Caco-2 (cell line): ENCODE data around the gene PPP1R10. TPM values are rescaled to one million over a fixed set of nuclear protein-coding genes. Genes with fewer than 3 reads are reported as not detected.

ENCODE experiments used
- BruUV-seq: library from RNA; stranded (reverse); fragments of 400-500 nt; replicated peaks from 2 replicates; lab custom pipeline; 2021; lab: Mats Ljungman, UMichigan
- CTCF ChIA-PET: fragments of 300-600 bp; sonication (Branson Sonifier 250); formaldehyde crosslinking; loops from one replicate; lab custom pipeline; 2022; ENCODE audit warnings: antibody characterized with exemption; lab: Charles Lee
- POLR2A ChIA-PET: fragments of 300-600 bp; sonication (Branson Sonifier 250); formaldehyde crosslinking; loops from one replicate; lab custom pipeline; 2022; ENCODE audit warnings: antibody characterized with exemption; lab: Charles Lee
- DNase-seq, 2 experiments: peaks; one replicate each; pipeline versions ENCODE4 v3.0.0 to v3.0.0-alpha.2; 2020 to 2022
- H3K27me3 ChIP-seq: replicated peaks from 2 replicates; pipeline ENCODE4 v1.6.0; 2011; ENCODE audit warnings: low read length; ENCODE audit not compliant: control insufficient read depth, insufficient read depth
- H3K36me3 ChIP-seq: 2 replicates; pipeline ENCODE4 v1.5.1; 2011; ENCODE audit warnings: low read length; ENCODE audit not compliant: control insufficient read depth, insufficient read depth
- H3K4me1 ChIP-seq: fragments of 250-450 bp; sonication (Bioruptor Pico); 2 replicates; pipeline ENCODE4 v1.5.1; 2020; ENCODE audit warnings: mild to moderate bottlenecking
- H3K4me3 ChIP-seq: 2 replicates; pipeline ENCODE4 v1.5.1; 2011; ENCODE audit warnings: low read depth, mild to moderate bottlenecking, control low read depth, low read length
- H3K9me3 ChIP-seq: fragments of 250-450 bp; sonication (Bioruptor Pico); 2 replicates; pipeline ENCODE4 v1.5.1; 2020; ENCODE audit warnings: mild to moderate bottlenecking, moderate library complexity
- H3K27ac Mint-ChIP-seq: one replicate; pipeline ENCODE4 v1.8.0; 2022; ENCODE audit warnings: mixed read lengths; ENCODE audit not compliant: unreplicated experiment
- H3K27me3 Mint-ChIP-seq: one replicate; pipeline ENCODE4 v1.8.0; 2022; ENCODE audit warnings: mixed read lengths; ENCODE audit not compliant: insufficient read depth, unreplicated experiment
- H3K36me3 Mint-ChIP-seq: one replicate; pipeline ENCODE4 v1.8.0; 2022; ENCODE audit warnings: mild to moderate bottlenecking, mixed read lengths; ENCODE audit not compliant: insufficient read depth, unreplicated experiment
- H3K4me1 Mint-ChIP-seq: one replicate; pipeline ENCODE4 v1.8.0; 2022; ENCODE audit warnings: low read depth, mixed read lengths; ENCODE audit not compliant: unreplicated experiment
- H3K4me3 Mint-ChIP-seq: one replicate; pipeline ENCODE4 v1.8.0; 2022; ENCODE audit warnings: mild to moderate bottlenecking, moderate library complexity, mixed read lengths; ENCODE audit not compliant: unreplicated experiment
- H3K9me3 Mint-ChIP-seq: one replicate; pipeline ENCODE4 v1.8.0; 2022; ENCODE audit warnings: mixed read lengths; ENCODE audit not compliant: unreplicated experiment
- CTCF ChIP-seq, 2 experiments: fragments of 200-600 bp in 1 of 2; IDR thresholded peaks; 1 replicate in 1 of 2; 2 replicates in 1 of 2; pipeline versions ENCODE4 v1.5.1 to v1.8.0; 2011 to 2022; ENCODE audit warnings: antibody characterized with exemption in 1 of 2, control low read depth in 1 of 2, inconsistent platforms in 1 of 2, low read depth in 1 of 2, low read length in 1 of 2, mild to moderate bottlenecking in 1 of 2, moderate library complexity in 1 of 2; ENCODE audit not compliant: insufficient read depth in 1 of 2, severe bottlenecking in 1 of 2, unreplicated experiment in 1 of 2
- intact Hi-C: fragments of 100-400 bp; cut with micrococcal nuclease; formaldehyde crosslinking; loops from one replicate; pipeline ENCODE4 v1.10.0; 2022; ENCODE audit not compliant: unreplicated experiment
- total RNA-seq: library from RNA; stranded (reverse); gene quantifications from 2 replicates; pipeline ENCODE4 v1.2.3, GENCODE V29; 2022

PPP1R10 gene
- total RNA-seq, 1 experiment from 2014 or later = 91.3 TPM

DNA sequence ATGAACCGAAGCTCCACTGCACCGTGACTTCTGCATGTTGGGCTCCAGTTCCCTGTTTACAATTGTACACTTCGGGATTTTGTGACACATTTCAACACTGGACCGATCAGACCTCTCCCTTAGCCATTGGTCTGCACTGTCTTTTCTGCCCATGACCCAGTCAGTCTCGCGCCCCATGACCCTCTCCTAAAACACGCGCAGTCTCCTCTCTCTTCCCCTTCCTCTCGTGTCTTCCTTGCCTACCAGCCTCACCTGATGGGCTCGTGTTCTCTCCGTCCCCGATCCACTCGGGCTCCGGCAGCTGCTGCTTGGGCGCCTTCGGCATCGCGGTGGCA is 46.3 kb downstream of the PPP1R10 start:
- TF ChIP-seq CTCF (IDR thresholded peaks at IDR 0.05; ENCODE audit: insufficient read depth in 1 of 2, low read depth in 1 of 2, low read length in 1 of 2, severe bottlenecking in 1 of 2, unreplicated experiment in 1 of 2) = no peak
- Histone ChIP-seq H3K27me3 (no peaks in the 10 kb centered on the region), H3K36me3 (0 out of 2 replicates have a peak, but pooled peaks cover 1% of the 10 kb centered on the region), H3K4me1 (peaks cover 15% of the 10 kb centered on the region; the same call in 1 of the 2 replicates), H3K9me3 (no peaks in the 10 kb centered on the region), H3K4me3 (peak overlapping the region; percentile 68)
- Mint-ChIP-seq H3K4me1 (peaks cover 30% of the 10 kb centered on the region), H3K27ac (peak overlapping the region; percentile 93), H3K9me3 (no peaks in the 10 kb centered on the region), H3K36me3 (peaks cover 24% of the 10 kb centered on the region), H3K27me3 (no peaks in the 10 kb centered on the region), H3K4me3 (peak overlapping the region; percentile 86)
- DNase-seq = no peak
- intact Hi-C loops = loop anchor here (1.0 kb wide), 1 partner anchor 14 kb away; the partner anchor contains the start of gene GNL1
- BruUV-seq = TSS peak; percentile 82
- POLR2A ChIA-PET = interaction anchor here (0.7 to 2.3 kb wide), 7 partner anchors 14 to 147 kb away, joined by 3 to 25 read pairs (median 4); partner anchors contain the start of genes DHX16, GNL1, MDC1 and MRPS18B
- CTCF ChIA-PET = interaction anchor here (0.9 to 1.6 kb wide), 3 partner anchors 20 to 89 kb away, joined by 4 read pairs; no protein-coding TSS in a partner anchor

DNA sequence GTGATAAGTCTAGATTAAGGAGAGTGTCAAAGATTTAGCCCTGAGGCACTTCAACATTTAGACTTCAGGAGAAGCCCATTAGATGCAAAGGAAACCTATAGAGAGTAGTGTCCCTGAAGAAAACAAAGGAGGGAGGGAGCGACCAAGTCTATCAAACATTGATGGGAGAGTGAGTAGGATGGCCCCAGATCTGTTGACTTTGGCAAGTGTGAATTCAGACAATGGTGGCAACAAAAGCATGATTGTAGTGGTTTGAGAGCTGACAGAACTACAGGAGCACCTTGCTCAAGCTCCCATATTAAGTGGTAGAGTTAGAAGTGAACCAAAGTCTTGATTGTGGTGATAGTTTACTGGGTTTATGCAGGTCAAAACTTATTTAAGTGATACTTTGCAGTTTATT is 46.8 kb downstream of the PPP1R10 start:
- peaks cover 30% of the 10 kb centered on the region for H3K4me1 Mint-ChIP-seq
- H3K27ac Mint-ChIP-seq = no peak overlapping the region
- no peaks in the 10 kb centered on the region for H3K9me3 Mint-ChIP-seq
- peaks cover 15% of the 10 kb centered on the region; the same call in 1 of the 2 replicates for H3K4me1 ChIP-seq
- H3K27me3 Mint-ChIP-seq = no peaks in the 10 kb centered on the region
- no peaks in the 10 kb centered on the region for H3K27me3 ChIP-seq
- POLR2A ChIA-PET = interaction anchor here (2.3 kb wide), 1 partner anchor 13 kb away, joined by 25 read pairs; the partner anchor contains the start of genes GNL1 and PRR3
- BruUV-seq = no TSS peak
- DNase-seq = no peak
- peak overlapping the region; percentile 68 for H3K4me3 ChIP-seq
- no peak for TF ChIP-seq CTCF (IDR thresholded peaks at IDR 0.05; ENCODE audit: insufficient read depth in 1 of 2, low read depth in 1 of 2, low read length in 1 of 2, severe bottlenecking in 1 of 2, unreplicated experiment in 1 of 2)
- CTCF ChIA-PET = interaction anchor here (1.6 kb wide), 1 partner anchor 21 kb away, joined by 4 read pairs; no protein-coding TSS in a partner anchor
- no peaks in the 10 kb centered on the region for H3K9me3 ChIP-seq
- peaks cover 24% of the 10 kb centered on the region for H3K36me3 Mint-ChIP-seq
- 0 out of 2 replicates have a peak, but pooled peaks cover 1% of the 10 kb centered on the region for H3K36me3 ChIP-seq
- intact Hi-C loops = no loop called here
- H3K4me3 Mint-ChIP-seq = peak overlapping the region; percentile 86

DNA sequence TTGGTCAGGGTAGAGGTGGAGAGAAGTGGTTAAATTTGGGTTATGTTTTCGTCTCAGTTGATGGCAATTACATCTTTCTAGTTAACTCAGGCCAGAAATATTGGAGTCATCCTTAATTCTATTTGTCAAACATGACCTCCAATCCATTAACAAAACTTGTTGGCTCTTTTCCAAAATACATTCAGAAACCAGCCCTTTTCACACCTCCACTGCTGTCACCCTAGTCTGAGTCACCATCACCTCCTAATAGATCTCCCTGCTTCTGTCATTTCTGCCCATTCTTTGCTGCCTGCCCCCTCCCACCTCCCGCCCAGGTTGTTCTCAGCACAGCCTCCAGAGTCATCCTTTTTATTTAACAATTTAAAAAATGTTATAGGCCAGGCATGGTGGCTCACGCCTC is 48.8 kb downstream of the PPP1R10 start:
- peaks cover 25% of the 10 kb centered on the region for H3K4me1 Mint-ChIP-seq
- peaks cover 26% of the 10 kb centered on the region for H3K36me3 Mint-ChIP-seq
- no peak overlapping the region for H3K4me3 Mint-ChIP-seq
- Histone ChIP-seq H3K4me1 (peaks cover 15% of the 10 kb centered on the region; the same call in 1 of the 2 replicates), H3K36me3 (no peaks in the 10 kb centered on the region), H3K4me3 (no peak overlapping the region), H3K27me3 (no peaks in the 10 kb centered on the region), H3K9me3 (no peaks in the 10 kb centered on the region)
- ChIA-PET CTCF (no interaction called here), POLR2A (no interaction called here)
- no TSS peak for BruUV-seq
- intact Hi-C loops = no loop called here
- no peak for DNase-seq
- no peak for TF ChIP-seq CTCF (IDR thresholded peaks at IDR 0.05; ENCODE audit: insufficient read depth in 1 of 2, low read depth in 1 of 2, low read length in 1 of 2, severe bottlenecking in 1 of 2, unreplicated experiment in 1 of 2)
- H3K9me3 Mint-ChIP-seq = no peaks in the 10 kb centered on the region
- H3K27me3 Mint-ChIP-seq = no peaks in the 10 kb centered on the region
- no peak overlapping the region for H3K27ac Mint-ChIP-seq
